HG03159 (cell line): Measurements from ENCODE around the gene USP7.

Source experiments
- ATAC-seq: cut with Tn5 transposase; IDR thresholded peaks from one replicate; pipeline ENCODE4 v1.9.1; 2021; ENCODE audit warnings: mild to moderate bottlenecking, moderate library complexity; ENCODE audit not compliant: unreplicated experiment

Gene USP7

GRCh38 chr16:8904018-8904430, 59.7 kb downstream of the USP7 start:
- ATAC-seq, result no peak

GRCh38 chr16:8903004-8903403, 60.7 kb downstream of the USP7 start:
- no peak for ATAC-seq

GRCh38 chr16:8901320-8901861, 62.3 kb downstream of the USP7 start:
- ATAC-seq, result no peak

GRCh38 chr16:8900343-8900742, 63.4 kb downstream of the USP7 start:
- no peak for ATAC-seq

- no peak for ATAC-seq
These were observed 63.9 kb downstream of the USP7 start for GRCh38 chr16:8899709-8900317.

GRCh38 chr16:8898660-8899318, 64.9 kb downstream of the USP7 start:
- ATAC-seq, result no peak

GRCh38 chr16:8894736-8895334, 68.9 kb downstream of the USP7 start:
- ATAC-seq, result no peak

GRCh38 chr16:8893976-8894690, 69.6 kb downstream of the USP7 start:
- ATAC-seq, result no peak

GRCh38 chr16:8893426-8893825, 70.3 kb downstream of the USP7 start:
- no peak for ATAC-seq

- peak; percentile 19 for ATAC-seq
These were observed 71.6 kb downstream of the USP7 start for GRCh38 chr16:8892101-8892575.

- ATAC-seq, result no peak
These were observed 73.2 kb downstream of the USP7 start for GRCh38 chr16:8890549-8890921.

GRCh38 chr16:8889893-8890548, 73.7 kb downstream of the USP7 start:
- no peak for ATAC-seq

- ATAC-seq, result no peak
These were observed 74.5 kb downstream of the USP7 start for GRCh38 chr16:8888951-8889892.

GRCh38 chr16:8887952-8888560, 75.7 kb downstream of the USP7 start:
- ATAC-seq, result no peak

- no peak for ATAC-seq
These were observed 76.3 kb downstream of the USP7 start for GRCh38 chr16:8887431-8887765.

GRCh38 chr16:8886593-8887430, 76.9 kb downstream of the USP7 start:
- no peak for ATAC-seq

GRCh38 chr16:8885674-8886592, 77.8 kb downstream of the USP7 start:
- no peak for ATAC-seq
